HepG2 (cell line): ENCODE results near the gene LRTM2. TPM values are rescaled to one million over a fixed set of nuclear protein-coding genes. Genes with fewer than 3 reads are reported as not detected.
A peak's percentile ranks its signal among the peaks of the same experiment; 100 is the strongest.

ENCODE experiments used
- AGO2 ChIP-seq: fragments of 200-400 bp; formaldehyde crosslinking; optimal IDR thresholded peaks from 2 replicates; pipeline ENCODE3; 2017; ENCODE audit warnings: mild to moderate bottlenecking, low read depth, low read length, moderate library complexity
- CCAR2 ChIP-seq: fragments of 200-400 bp; formaldehyde crosslinking; optimal IDR thresholded peaks from 2 replicates; pipeline ENCODE3; 2018; ENCODE audit warnings: low read depth, mild to moderate bottlenecking, low read length, moderate library complexity
- EHMT2 ChIP-seq: fragments of 200-600 bp; sonication (generic); IDR thresholded peaks from 2 replicates; pipeline ENCODE4 v1.7.0; 2017; ENCODE audit warnings: antibody characterized with exemption, low read depth, low read length, borderline replicate concordance
- FOXJ3 ChIP-seq: sonication (generic); formaldehyde crosslinking; IDR thresholded peaks from 2 replicates; pipeline ENCODE4 v1.4.0; 2020; ENCODE audit warnings: missing genetic modification reagents, mild to moderate bottlenecking, borderline replicate concordance
- JUNB ChIP-seq: sonication (generic); formaldehyde crosslinking; IDR thresholded peaks from 2 replicates; pipeline ENCODE4 v1.8.0; 2022; ENCODE audit warnings: missing genetic modification reagents, mild to moderate bottlenecking, borderline replicate concordance
- ZIK1 ChIP-seq: sonication (generic); formaldehyde crosslinking; IDR thresholded peaks from 2 replicates; pipeline ENCODE4 v1.5.0; 2020; ENCODE audit warnings: mild to moderate bottlenecking, low read depth, missing genetic modification reagents, borderline replicate concordance
- ZNF256 ChIP-seq: sonication (generic); formaldehyde crosslinking; conservative IDR thresholded peaks from 2 replicates; pipeline ENCODE4 v1.4.0; 2020; ENCODE audit warnings: missing genetic modification reagents
- ZNF282 ChIP-seq: fragments of 450-650 bp; IDR thresholded peaks from 2 replicates; pipeline ENCODE4 v1.6.1; 2018; ENCODE audit not compliant: partially characterized antibody
- ZNF34 ChIP-seq: sonication (generic); formaldehyde crosslinking; IDR thresholded peaks from 2 replicates; pipeline ENCODE4 v1.4.0; 2020; ENCODE audit warnings: mild to moderate bottlenecking, missing genetic modification reagents, borderline replicate concordance
- polyA plus RNA-seq, 8 experiments: library from polyadenylated mRNA; depleted of rRNA in 3 of 8; stranded (reverse) in 7 of 8; unstranded in 1 of 8; fragments of >200 nt; fragmentation: Illumina TruSeq in 4 of 8; extraction: Trizol in 4 of 8; gene quantifications; 2 replicates each; pipeline versions ENCODE4 v1.2.1 to v1.2.3, GENCODE V29; 2011 to 2016; ENCODE audit warnings: low read depth in 4 of 8, missing spikeins in 1 of 8, mixed read lengths in 1 of 8; ENCODE audit not compliant: insufficient read depth in 1 of 8
- total RNA-seq, 5 experiments: library from RNA; depleted of rRNA; stranded (reverse); fragments of >200 nt; fragmentation: Illumina TruSeq; extraction: Trizol; gene quantifications; 2 replicates each; pipeline ENCODE4 v1.2.3, GENCODE V29; 2016; ENCODE audit warnings: low read depth in 1 of 5
- TF ChIP-seq, protein P1 (sequence below): sonication (generic); formaldehyde crosslinking; IDR thresholded peaks from 2 replicates; pipeline ENCODE4 v1.5.1; 2020; ENCODE audit warnings: missing genetic modification reagents, mild to moderate bottlenecking, borderline replicate concordance
- TF ChIP-seq, protein P2 (sequence below): IDR thresholded peaks from 2 replicates; pipeline ENCODE4 v1.6.1; 2016; ENCODE audit warnings: low read depth, missing genetic modification reagents, missing compliant biosample characterization
- TF ChIP-seq, protein P3 (sequence below): sonication (generic); formaldehyde crosslinking; IDR thresholded peaks from 2 replicates; pipeline ENCODE4 v1.5.1; 2020; ENCODE audit warnings: missing genetic modification reagents, mild to moderate bottlenecking, borderline replicate concordance
- TF ChIP-seq, protein P4 (sequence below): sonication (generic); formaldehyde crosslinking; IDR thresholded peaks from 2 replicates; pipeline ENCODE4 v1.4.0; 2020; ENCODE audit warnings: missing genetic modification reagents
- TF ChIP-seq, protein P5 (sequence below): sonication (generic); formaldehyde crosslinking; IDR thresholded peaks from 2 replicates; pipeline ENCODE4 v1.4.0; 2020; ENCODE audit warnings: missing genetic modification reagents

LRTM2 gene
- total and polyA plus RNA-seq, 2 of the 13 experiments (the other 11 are each of a cell fraction or from before 2014, with no cell fraction given) = 0.09 TPM; not detected in 1

DNA sequence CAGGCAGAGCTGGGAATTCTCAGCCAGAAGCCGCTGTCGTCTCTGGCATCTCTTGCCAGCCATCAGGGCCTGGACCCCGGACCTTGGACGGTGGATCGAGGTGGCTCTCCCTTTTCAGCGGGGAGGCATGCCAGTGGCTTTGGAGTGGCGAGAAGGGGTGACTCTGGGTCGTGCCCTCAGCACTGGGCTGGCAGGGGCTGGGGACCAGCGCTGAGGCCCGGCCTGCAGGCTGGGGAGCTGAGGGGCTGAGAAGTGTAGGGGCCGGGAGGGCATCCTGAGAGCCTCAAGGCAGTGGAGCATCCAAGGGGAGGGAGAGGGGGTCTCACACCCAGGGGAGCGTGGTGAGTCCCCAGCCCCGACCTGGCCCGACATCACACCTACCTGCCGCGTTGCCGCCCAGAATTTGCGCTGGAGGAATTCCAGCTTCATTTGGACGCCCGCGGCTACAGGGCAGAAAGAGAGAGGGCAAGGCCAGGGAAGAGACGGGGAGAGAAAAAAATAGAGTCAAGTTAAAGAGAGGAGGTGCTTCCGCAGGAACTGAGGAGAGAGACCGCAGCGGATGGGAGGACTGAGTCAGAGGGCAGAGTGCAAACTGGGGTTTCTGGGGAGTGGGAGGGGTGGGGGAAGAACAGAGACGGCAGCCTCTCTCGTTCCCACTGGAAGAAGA is 9.0 kb upstream of the LRTM2 start (continued):
- TF ChIP-seq, protein P1, sequence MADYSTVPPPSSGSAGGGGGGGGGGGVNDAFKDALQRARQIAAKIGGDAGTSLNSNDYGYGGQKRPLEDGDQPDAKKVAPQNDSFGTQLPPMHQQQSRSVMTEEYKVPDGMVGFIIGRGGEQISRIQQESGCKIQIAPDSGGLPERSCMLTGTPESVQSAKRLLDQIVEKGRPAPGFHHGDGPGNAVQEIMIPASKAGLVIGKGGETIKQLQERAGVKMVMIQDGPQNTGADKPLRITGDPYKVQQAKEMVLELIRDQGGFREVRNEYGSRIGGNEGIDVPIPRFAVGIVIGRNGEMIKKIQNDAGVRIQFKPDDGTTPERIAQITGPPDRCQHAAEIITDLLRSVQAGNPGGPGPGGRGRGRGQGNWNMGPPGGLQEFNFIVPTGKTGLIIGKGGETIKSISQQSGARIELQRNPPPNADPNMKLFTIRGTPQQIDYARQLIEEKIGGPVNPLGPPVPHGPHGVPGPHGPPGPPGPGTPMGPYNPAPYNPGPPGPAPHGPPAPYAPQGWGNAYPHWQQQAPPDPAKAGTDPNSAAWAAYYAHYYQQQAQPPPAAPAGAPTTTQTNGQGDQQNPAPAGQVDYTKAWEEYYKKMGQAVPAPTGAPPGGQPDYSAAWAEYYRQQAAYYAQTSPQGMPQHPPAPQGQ (CRISPR knock-in tag) = 0 out of 2 replicates have a peak, but pooled peaks have one; percentile 62
- TF ChIP-seq FOXJ3 (CRISPR knock-in tag) = no peak
- peak; percentile 84; the same call in 1 of the 2 replicates for TF ChIP-seq JUNB (CRISPR knock-in tag)
- TF ChIP-seq ZIK1 (CRISPR knock-in tag) = no peak
- no peak for TF ChIP-seq ZNF34 (CRISPR knock-in tag)
- TF ChIP-seq ZNF282 = no peak
- TF ChIP-seq ZNF256 (CRISPR knock-in tag) = no peak
- TF ChIP-seq, protein P2, sequence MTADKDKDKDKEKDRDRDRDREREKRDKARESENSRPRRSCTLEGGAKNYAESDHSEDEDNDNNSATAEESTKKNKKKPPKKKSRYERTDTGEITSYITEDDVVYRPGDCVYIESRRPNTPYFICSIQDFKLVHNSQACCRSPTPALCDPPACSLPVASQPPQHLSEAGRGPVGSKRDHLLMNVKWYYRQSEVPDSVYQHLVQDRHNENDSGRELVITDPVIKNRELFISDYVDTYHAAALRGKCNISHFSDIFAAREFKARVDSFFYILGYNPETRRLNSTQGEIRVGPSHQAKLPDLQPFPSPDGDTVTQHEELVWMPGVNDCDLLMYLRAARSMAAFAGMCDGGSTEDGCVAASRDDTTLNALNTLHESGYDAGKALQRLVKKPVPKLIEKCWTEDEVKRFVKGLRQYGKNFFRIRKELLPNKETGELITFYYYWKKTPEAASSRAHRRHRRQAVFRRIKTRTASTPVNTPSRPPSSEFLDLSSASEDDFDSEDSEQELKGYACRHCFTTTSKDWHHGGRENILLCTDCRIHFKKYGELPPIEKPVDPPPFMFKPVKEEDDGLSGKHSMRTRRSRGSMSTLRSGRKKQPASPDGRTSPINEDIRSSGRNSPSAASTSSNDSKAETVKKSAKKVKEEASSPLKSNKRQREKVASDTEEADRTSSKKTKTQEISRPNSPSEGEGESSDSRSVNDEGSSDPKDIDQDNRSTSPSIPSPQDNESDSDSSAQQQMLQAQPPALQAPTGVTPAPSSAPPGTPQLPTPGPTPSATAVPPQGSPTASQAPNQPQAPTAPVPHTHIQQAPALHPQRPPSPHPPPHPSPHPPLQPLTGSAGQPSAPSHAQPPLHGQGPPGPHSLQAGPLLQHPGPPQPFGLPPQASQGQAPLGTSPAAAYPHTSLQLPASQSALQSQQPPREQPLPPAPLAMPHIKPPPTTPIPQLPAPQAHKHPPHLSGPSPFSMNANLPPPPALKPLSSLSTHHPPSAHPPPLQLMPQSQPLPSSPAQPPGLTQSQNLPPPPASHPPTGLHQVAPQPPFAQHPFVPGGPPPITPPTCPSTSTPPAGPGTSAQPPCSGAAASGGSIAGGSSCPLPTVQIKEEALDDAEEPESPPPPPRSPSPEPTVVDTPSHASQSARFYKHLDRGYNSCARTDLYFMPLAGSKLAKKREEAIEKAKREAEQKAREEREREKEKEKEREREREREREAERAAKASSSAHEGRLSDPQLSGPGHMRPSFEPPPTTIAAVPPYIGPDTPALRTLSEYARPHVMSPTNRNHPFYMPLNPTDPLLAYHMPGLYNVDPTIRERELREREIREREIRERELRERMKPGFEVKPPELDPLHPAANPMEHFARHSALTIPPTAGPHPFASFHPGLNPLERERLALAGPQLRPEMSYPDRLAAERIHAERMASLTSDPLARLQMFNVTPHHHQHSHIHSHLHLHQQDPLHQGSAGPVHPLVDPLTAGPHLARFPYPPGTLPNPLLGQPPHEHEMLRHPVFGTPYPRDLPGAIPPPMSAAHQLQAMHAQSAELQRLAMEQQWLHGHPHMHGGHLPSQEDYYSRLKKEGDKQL = no peak
- no peak for TF ChIP-seq CCAR2
- TF ChIP-seq, protein P3, sequence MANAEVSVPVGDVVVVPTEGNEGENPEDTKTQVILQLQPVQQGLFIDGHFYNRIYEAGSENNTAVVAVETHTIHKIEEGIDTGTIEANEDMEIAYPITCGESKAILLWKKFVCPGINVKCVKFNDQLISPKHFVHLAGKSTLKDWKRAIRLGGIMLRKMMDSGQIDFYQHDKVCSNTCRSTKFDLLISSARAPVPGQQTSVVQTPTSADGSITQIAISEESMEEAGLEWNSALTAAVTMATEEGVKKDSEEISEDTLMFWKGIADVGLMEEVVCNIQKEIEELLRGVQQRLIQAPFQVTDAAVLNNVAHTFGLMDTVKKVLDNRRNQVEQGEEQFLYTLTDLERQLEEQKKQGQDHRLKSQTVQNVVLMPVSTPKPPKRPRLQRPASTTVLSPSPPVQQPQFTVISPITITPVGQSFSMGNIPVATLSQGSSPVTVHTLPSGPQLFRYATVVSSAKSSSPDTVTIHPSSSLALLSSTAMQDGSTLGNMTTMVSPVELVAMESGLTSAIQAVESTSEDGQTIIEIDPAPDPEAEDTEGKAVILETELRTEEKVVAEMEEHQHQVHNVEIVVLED (CRISPR knock-in tag) = no peak
- TF ChIP-seq, protein P4, sequence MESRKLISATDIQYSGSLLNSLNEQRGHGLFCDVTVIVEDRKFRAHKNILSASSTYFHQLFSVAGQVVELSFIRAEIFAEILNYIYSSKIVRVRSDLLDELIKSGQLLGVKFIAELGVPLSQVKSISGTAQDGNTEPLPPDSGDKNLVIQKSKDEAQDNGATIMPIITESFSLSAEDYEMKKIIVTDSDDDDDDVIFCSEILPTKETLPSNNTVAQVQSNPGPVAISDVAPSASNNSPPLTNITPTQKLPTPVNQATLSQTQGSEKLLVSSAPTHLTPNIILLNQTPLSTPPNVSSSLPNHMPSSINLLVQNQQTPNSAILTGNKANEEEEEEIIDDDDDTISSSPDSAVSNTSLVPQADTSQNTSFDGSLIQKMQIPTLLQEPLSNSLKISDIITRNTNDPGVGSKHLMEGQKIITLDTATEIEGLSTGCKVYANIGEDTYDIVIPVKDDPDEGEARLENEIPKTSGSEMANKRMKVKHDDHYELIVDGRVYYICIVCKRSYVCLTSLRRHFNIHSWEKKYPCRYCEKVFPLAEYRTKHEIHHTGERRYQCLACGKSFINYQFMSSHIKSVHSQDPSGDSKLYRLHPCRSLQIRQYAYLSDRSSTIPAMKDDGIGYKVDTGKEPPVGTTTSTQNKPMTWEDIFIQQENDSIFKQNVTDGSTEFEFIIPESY (CRISPR knock-in tag) = no peak
- TF ChIP-seq, protein P5, sequence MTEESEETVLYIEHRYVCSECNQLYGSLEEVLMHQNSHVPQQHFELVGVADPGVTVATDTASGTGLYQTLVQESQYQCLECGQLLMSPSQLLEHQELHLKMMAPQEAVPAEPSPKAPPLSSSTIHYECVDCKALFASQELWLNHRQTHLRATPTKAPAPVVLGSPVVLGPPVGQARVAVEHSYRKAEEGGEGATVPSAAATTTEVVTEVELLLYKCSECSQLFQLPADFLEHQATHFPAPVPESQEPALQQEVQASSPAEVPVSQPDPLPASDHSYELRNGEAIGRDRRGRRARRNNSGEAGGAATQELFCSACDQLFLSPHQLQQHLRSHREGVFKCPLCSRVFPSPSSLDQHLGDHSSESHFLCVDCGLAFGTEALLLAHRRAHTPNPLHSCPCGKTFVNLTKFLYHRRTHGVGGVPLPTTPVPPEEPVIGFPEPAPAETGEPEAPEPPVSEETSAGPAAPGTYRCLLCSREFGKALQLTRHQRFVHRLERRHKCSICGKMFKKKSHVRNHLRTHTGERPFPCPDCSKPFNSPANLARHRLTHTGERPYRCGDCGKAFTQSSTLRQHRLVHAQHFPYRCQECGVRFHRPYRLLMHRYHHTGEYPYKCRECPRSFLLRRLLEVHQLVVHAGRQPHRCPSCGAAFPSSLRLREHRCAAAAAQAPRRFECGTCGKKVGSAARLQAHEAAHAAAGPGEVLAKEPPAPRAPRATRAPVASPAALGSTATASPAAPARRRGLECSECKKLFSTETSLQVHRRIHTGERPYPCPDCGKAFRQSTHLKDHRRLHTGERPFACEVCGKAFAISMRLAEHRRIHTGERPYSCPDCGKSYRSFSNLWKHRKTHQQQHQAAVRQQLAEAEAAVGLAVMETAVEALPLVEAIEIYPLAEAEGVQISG (CRISPR knock-in tag) = peak; percentile 66
- no peak for TF ChIP-seq EHMT2
- TF ChIP-seq AGO2 = peak; percentile 75
